Kidney (tissue), 14 donors: ENCODE results near the gene PTGDR2. TPM values are rescaled to one million over a fixed set of nuclear protein-coding genes. Genes with fewer than 3 reads are reported as not detected.
A peak's percentile ranks its signal among the peaks of the same experiment; 100 is the strongest.

Experiments used
- DNase-seq, 5 donors: peaks; one replicate each; pipeline ENCODE4 v3.0.0-alpha.2; 2013 to 2020
- FAIRE-seq: peaks from 2 replicates; lab custom pipeline; 2012; peaks lifted over from hg19 to GRCh38; lab: Jason Lieb, UNC
- H3K27ac ChIP-seq, 2 donors: one replicate each; pipeline ENCODE4 v1.7.0; 2013; ENCODE audit warnings: low read depth in 2 of 2, low read length in 2 of 2, inconsistent platforms in 1 of 2
- H3K27me3 ChIP-seq: one replicate; pipeline ENCODE4 v1.7.1; 2013; ENCODE audit warnings: low read length, inconsistent platforms; ENCODE audit not compliant: control insufficient read depth, insufficient read depth
- H3K36me3 ChIP-seq, 3 donors: one replicate each; pipeline versions ENCODE4 v1.7.0 to v1.7.1; 2013; ENCODE audit warnings: low read length in 3 of 3, control low read depth in 1 of 3, inconsistent platforms in 1 of 3; ENCODE audit not compliant: insufficient read depth in 3 of 3, control insufficient read depth in 2 of 3
- H3K4me1 ChIP-seq, 3 donors: one replicate each; pipeline versions ENCODE4 v1.7.0 to v1.7.1; 2013; ENCODE audit warnings: low read length in 3 of 3, inconsistent platforms in 1 of 3, low read depth in 1 of 3; ENCODE audit not compliant: control insufficient read depth in 2 of 3, insufficient read depth in 2 of 3
- H3K4me3 ChIP-seq, 3 donors: one replicate each; pipeline versions ENCODE4 v1.7.0 to v1.8.1; 2013; ENCODE audit warnings: low read length in 3 of 3, control low read depth in 1 of 3, inconsistent platforms in 1 of 3
- H3K9ac ChIP-seq, 3 donors: one replicate each; pipeline versions ENCODE4 v1.7.0 to v1.7.1; 2013; ENCODE audit warnings: low read length in 3 of 3, control low read depth in 1 of 3, inconsistent platforms in 1 of 3
- H3K9me3 ChIP-seq, 3 donors: one replicate each; pipeline versions ENCODE4 v1.7.0 to v1.7.1; 2013; ENCODE audit warnings: low read length in 3 of 3, control low read depth in 1 of 3, inconsistent platforms in 1 of 3; ENCODE audit not compliant: control insufficient read depth in 2 of 3, insufficient read depth in 1 of 3
- intact Hi-C: fragments of 100-400 bp; cut with DNase I; formaldehyde crosslinking; loops from one replicate; pipeline ENCODE4 v1.11.1; 2022
- polyA plus RNA-seq: library from polyadenylated mRNA; stranded (reverse); fragments of 350-450 nt; fragmentation: Illumina TruSeq; extraction: RNeasy Lipid Tissue Mini Kit (QIAGEN cat#74804); gene quantifications from one replicate; pipeline ENCODE4 v1.2.3, GENCODE V29; 2014; ENCODE audit warnings: low read depth, low replicate concordance; ENCODE audit not compliant: insufficient read depth
- total RNA-seq: library from RNA; stranded (reverse); fragmentation: NEBNext Ultra II Directional; extraction: Animal tissue kit (Norgen Biotek cat#: 25700); gene quantifications from one replicate; pipeline ENCODE4 v1.2.1, GENCODE V29; 2021
- TF ChIP-seq, protein P1 (sequence below): IDR thresholded peaks from 3 replicates; pipeline ENCODE4 v1.5.1; 2012; ENCODE audit warnings: mild to moderate bottlenecking, moderate library complexity, borderline replicate concordance; ENCODE audit not compliant: insufficient read depth; ENCODE audit errors: extremely low read depth
- donor health status: control.
- donor health status: control.
- donor health status: control.
- donor health status: control.
- donor health status: control.
- donor health status: DM: yes; HTN: yes; CAD: no.
- donor health status: Normal renal cell carcinoma (clear cell type).

The PTGDR2 gene
- total and polyA plus RNA-seq, 2 donors from 2014 or later: 0.16 TPM; not detected in 1

DNA sequence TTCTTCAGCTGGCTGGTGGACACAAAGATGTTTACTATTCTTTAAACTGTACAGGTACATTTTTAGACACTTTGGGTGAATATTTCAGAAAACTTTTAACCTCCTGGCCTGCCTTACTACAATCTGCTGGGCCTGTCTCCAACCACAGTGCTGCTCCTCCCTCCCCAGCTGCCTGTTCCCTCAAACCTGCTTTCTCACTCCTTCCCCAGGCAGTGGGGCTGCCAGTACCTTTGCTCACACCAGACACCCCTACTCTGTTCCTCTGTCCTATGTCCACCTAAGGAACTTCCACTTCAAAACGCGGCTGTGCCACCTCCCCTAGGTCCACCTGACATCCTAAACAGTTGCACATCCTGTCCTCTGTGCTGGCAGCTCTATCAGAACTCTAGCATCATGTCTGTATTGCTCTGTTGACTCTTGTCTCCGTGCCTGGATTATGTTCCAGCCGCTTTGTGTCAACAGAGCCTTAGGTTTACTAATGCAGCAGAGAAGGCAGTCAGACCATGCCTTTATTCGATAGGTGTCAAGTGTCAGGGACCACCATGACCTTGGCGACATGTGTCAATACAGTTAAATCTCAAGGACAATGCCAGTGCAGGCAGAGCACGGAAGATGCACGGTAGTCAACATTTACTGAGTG, 25.0 kb upstream of the PTGDR2 start:
- no peaks in the 10 kb centered on the region for H3K27me3 ChIP-seq
- no peak overlapping the region for H3K9ac ChIP-seq
- H3K9me3 ChIP-seq: no peaks in the 10 kb centered on the region
- H3K4me3 ChIP-seq: no peak overlapping the region
- intact Hi-C loops: no loop called here
- no peaks in the 10 kb centered on the region for H3K4me1 ChIP-seq
- H3K36me3 ChIP-seq: peaks cover 0 to 9% (median 0%) of the 10 kb centered on the region in 3 donors
- DNase-seq (peak in 2 of 5 donors; percentile 15 to 23), FAIRE-seq (no peak)
- H3K27ac ChIP-seq: no peak overlapping the region
- TF ChIP-seq, protein P1, sequence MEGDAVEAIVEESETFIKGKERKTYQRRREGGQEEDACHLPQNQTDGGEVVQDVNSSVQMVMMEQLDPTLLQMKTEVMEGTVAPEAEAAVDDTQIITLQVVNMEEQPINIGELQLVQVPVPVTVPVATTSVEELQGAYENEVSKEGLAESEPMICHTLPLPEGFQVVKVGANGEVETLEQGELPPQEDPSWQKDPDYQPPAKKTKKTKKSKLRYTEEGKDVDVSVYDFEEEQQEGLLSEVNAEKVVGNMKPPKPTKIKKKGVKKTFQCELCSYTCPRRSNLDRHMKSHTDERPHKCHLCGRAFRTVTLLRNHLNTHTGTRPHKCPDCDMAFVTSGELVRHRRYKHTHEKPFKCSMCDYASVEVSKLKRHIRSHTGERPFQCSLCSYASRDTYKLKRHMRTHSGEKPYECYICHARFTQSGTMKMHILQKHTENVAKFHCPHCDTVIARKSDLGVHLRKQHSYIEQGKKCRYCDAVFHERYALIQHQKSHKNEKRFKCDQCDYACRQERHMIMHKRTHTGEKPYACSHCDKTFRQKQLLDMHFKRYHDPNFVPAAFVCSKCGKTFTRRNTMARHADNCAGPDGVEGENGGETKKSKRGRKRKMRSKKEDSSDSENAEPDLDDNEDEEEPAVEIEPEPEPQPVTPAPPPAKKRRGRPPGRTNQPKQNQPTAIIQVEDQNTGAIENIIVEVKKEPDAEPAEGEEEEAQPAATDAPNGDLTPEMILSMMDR: no peak

DNA sequence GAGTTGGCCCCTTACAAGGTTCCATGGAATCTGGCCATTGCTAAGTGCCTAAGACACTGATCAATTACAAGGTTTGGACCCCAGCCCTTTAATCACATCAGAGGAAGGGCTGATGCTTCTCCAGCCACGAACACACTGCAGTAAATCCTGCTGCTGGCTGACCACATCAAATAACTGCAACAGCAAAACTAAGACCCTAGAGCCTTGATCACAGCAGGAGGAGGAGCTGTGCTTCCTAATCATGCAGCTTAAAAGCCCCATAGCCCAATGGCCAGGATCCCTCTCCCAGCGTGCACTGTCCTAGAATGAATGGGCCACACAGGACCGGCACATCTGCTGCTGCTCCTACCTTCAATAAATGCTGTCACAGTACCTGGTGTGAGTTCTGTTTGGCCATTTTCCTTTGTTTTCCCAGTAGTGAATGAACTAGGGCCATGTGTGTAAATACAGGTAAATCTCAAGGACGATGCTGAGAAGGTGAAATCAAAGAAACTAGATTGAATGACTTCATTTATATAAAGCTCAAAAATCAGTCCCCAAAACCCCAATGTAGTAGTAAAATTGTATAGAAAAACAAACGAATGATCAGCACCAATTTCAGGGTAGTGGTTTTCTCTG, 24.3 kb upstream of the PTGDR2 start:
- peak in 1 of 5 donors; percentile 28 for DNase-seq
- Histone ChIP-seq H3K4me1 (no peaks in the 10 kb centered on the region), H3K9ac (no peak overlapping the region), H3K36me3 (peaks cover 0 to 9% (median 0%) of the 10 kb centered on the region in 3 donors), H3K27me3 (no peaks in the 10 kb centered on the region), H3K27ac (no peak overlapping the region), H3K9me3 (no peaks in the 10 kb centered on the region), H3K4me3 (no peak overlapping the region)
- intact Hi-C loops: no loop called here
- TF ChIP-seq, protein P1: no peak
- no peak for FAIRE-seq

GRCh38 chr11:60879104-60879503, 23.4 kb upstream of the PTGDR2 start:
- Histone ChIP-seq H3K4me3 (no peak overlapping the region), H3K9me3 (no peaks in the 10 kb centered on the region), H3K9ac (no peak overlapping the region), H3K36me3 (peaks cover 0 to 9% (median 0%) of the 10 kb centered on the region in 3 donors), H3K4me1 (no peaks in the 10 kb centered on the region), H3K27ac (no peak overlapping the region), H3K27me3 (no peaks in the 10 kb centered on the region)
- intact Hi-C loops: no loop called here
- FAIRE-seq (no peak), DNase-seq (no peak)
- TF ChIP-seq, protein P1: no peak
